ENCODE data around the gene PSMG3.

PSMG3 gene

DNA sequence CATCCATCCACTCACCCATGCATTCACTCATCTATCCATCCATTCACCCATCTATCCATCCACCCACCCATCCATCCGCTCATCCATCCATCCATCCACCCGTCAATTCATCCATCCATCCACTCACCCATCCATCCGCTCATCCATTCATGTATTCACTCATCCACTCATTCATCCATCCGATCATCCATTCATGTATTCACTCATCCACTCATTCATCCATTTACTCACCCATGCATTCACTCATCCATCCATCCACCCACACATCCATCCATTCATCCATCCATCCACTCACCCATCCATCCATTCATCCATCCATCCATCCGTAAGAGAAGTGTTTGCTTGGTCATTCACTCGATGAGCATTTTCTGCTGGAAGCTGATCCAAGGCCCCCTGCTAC lies 8.7 kb upstream of the PSMG3 start:
- Histone ChIP-seq H3K4me3 (ENCODE audit: low read depth, low read length) (no peak overlapping the region), H3K27me3 (ENCODE audit: control insufficient read depth, insufficient read depth, low read length) (no peaks in the 10 kb centered on the region), H3K36me3 (ENCODE audit: control insufficient read depth, insufficient read depth, low read length) (no peaks in the 10 kb centered on the region), H3K9ac (ENCODE audit: low read depth, low read length) (no peak overlapping the region), H3K27ac (ENCODE audit: low read depth, low read length) (no peak overlapping the region), H3K9me3 (ENCODE audit: control insufficient read depth, insufficient read depth, low read length) (peaks cover 3% of the 10 kb centered on the region; the same call in 1 of the 2 replicates), H3K4me1 (ENCODE audit: control insufficient read depth, insufficient read depth, low read length) (peaks cover 25% of the 10 kb centered on the region)

DNA sequence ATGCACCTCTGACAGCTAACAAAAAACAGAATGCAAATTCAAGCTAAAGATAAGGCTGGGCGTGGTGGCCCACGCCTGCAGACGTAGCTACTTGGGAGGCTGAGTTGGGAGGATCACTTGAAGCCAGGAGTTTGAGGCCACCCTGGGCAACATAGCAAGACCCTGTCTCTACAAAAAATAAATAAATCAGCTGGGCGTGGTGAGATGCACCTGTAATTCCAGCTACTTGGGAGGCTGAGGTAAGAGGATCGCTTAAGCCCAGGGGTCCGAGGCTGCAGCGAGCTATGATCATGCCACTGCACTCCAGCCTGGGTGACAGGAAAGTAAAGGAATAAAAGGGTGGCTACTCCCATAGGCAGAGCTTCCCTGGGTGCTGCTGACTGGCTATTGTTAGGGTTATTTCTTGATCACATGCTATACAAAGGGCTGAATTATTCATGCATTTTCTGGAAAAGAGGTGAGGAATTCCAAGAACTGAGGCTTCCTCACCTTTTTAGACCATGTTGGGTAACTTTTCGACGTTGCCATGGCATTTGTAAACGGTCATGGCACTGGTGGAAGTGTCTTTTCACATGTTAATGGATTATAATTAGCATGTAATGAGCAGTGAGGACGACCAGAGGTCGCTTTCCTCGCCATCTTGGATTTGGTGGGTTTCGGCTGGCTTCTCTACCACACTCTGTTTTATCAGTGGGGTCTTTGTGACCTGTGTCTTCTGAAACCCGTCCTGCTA lies 6.9 kb upstream of the PSMG3 start:
- Histone ChIP-seq H3K27ac (ENCODE audit: low read depth, low read length) (peak overlapping the region; percentile 91), H3K4me3 (ENCODE audit: low read depth, low read length) (peak overlapping the region; percentile 12; the same call in 1 of the 2 replicates), H3K4me1 (ENCODE audit: control insufficient read depth, insufficient read depth, low read length) (peaks cover 25% of the 10 kb centered on the region), H3K9ac (ENCODE audit: low read depth, low read length) (peak overlapping the region; percentile 53), H3K27me3 (ENCODE audit: control insufficient read depth, insufficient read depth, low read length) (no peaks in the 10 kb centered on the region), H3K36me3 (ENCODE audit: control insufficient read depth, insufficient read depth, low read length) (no peaks in the 10 kb centered on the region), H3K9me3 (ENCODE audit: control insufficient read depth, insufficient read depth, low read length) (peaks cover 3% of the 10 kb centered on the region; the same call in 1 of the 2 replicates)

DNA sequence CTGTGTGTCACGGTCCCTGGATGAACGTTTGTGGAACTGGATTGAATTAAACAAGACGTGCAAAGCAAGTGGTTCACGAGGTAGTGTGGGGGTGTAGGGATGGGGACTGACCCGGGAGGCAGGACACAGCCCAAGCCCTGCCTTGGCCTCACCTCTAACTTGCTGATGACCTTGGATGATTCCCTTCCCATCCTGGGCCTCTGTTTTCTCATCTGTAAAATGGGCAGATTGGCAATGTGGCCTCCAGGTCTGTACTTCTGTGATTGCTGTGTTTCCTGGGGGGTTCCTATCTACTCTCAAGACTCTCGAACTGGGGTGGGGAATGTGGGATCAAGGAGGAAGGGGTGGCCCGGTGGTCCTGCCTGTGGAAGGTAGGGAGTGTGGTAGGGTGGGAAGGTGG lies 6.0 kb upstream of the PSMG3 start:
- Histone ChIP-seq H3K27ac (ENCODE audit: low read depth, low read length) (peak overlapping the region; percentile 91), H3K9ac (ENCODE audit: low read depth, low read length) (no peak overlapping the region), H3K27me3 (ENCODE audit: control insufficient read depth, insufficient read depth, low read length) (no peaks in the 10 kb centered on the region), H3K36me3 (ENCODE audit: control insufficient read depth, insufficient read depth, low read length) (no peaks in the 10 kb centered on the region), H3K4me1 (ENCODE audit: control insufficient read depth, insufficient read depth, low read length) (peaks cover 25% of the 10 kb centered on the region), H3K4me3 (ENCODE audit: low read depth, low read length) (no peak overlapping the region), H3K9me3 (ENCODE audit: control insufficient read depth, insufficient read depth, low read length) (peaks cover 3% of the 10 kb centered on the region; the same call in 1 of the 2 replicates)

DNA sequence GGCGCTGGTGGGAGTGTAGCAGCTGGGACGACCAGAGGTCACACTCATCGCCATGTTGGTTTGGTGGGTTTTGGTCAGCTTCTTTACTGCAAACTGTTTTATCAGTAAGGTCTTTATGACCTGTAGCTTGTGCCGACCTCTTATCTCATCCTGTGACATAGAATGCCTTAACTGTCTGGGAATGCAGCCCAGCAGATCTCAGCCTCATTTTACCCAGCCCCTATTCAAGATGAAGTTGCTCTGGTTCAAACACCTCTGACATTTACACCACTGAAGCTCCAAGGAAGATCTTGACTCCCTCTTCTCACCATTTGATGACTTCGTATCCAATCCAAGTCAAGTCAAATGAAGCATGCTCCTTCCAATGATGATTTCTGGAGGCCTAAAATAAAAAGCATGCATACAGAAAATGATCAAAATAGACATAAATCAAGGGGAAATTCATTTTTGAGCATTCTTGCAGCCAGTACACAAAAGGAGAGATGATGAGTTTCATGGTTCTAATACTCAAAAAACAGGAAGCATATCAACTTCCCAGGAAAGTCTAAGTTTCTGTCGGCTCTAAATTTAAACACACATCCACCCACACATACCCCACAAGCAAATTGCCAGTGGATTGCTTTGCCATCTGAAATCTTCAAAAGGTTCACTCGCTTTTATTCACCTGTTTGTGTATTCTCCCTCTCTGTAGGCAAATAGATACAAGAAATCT lies 2.4 kb upstream of the PSMG3 start:
- H3K4me3 ChIP-seq (ENCODE audit: low read depth, low read length), result no peak overlapping the region
- H3K27me3 ChIP-seq (ENCODE audit: control insufficient read depth, insufficient read depth, low read length), result no peaks in the 10 kb centered on the region
- H3K9ac ChIP-seq (ENCODE audit: low read depth, low read length), result no peak overlapping the region
- H3K27ac ChIP-seq (ENCODE audit: low read depth, low read length), result no peak overlapping the region
- H3K4me1 ChIP-seq (ENCODE audit: control insufficient read depth, insufficient read depth, low read length), result peaks cover 16% of the 10 kb centered on the region
- H3K9me3 ChIP-seq (ENCODE audit: control insufficient read depth, insufficient read depth, low read length), result peaks cover under 1% of the 10 kb centered on the region; the same call in 1 of the 2 replicates
- 0 out of 2 replicates have a peak, but pooled peaks cover 5% of the 10 kb centered on the region for H3K36me3 ChIP-seq (ENCODE audit: control insufficient read depth, insufficient read depth, low read length)

DNA sequence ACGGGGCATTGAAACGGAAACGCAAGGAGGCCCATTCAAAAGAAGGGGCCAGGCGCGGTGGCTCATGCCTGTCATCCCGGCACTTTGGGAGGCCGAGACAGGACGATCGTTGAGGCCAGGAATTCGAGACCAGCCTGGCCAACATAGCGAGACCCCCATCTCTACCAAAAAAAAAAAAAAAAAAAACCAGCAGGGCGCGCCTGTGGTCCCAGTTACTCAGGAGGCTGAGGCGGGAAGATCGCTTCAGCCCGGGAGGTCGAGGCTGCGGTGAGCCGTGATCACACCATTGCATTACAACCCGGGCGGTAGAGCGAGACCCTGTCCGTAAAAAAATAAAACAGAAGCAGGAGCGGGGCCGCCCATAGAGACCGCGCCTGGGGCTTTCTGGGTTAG lies 396 bp downstream of the PSMG3 start:
- Histone ChIP-seq H3K9ac (ENCODE audit: low read depth, low read length) (peak overlapping the region; percentile 90), H3K27ac (ENCODE audit: low read depth, low read length) (peak overlapping the region; percentile 87), H3K4me3 (ENCODE audit: low read depth, low read length) (peak overlapping the region; percentile 88), H3K4me1 (ENCODE audit: control insufficient read depth, insufficient read depth, low read length) (peaks cover 10% of the 10 kb centered on the region; the same call in 1 of the 2 replicates), H3K27me3 (ENCODE audit: control insufficient read depth, insufficient read depth, low read length) (no peaks in the 10 kb centered on the region), H3K36me3 (ENCODE audit: control insufficient read depth, insufficient read depth, low read length) (peaks cover 12% of the 10 kb centered on the region), H3K9me3 (ENCODE audit: control insufficient read depth, insufficient read depth, low read length) (no peaks in the 10 kb centered on the region)

DNA sequence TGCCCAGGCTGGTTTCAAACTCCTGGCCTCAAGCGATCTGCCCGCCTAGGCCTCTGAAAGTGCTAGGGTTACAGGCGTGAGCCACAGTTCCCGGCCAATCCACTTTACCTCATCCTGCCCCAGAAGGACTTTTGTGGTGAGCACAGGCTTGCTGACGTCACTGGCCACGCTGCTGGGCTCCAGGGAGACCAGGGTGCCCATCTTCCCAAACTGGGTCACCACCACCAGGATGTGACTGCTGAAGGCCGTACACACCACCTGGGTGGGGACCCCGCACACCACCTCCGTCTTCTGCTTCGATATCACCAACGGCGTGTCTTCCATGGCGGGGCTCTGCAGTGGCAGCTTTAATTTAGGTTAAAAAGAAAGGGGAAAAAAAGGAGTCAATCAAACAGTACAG lies 816 bp downstream of the PSMG3 start:
- Histone ChIP-seq H3K9me3 (ENCODE audit: control insufficient read depth, insufficient read depth, low read length) (no peaks in the 10 kb centered on the region), H3K36me3 (ENCODE audit: control insufficient read depth, insufficient read depth, low read length) (peaks cover 12% of the 10 kb centered on the region), H3K27me3 (ENCODE audit: control insufficient read depth, insufficient read depth, low read length) (no peaks in the 10 kb centered on the region), H3K4me1 (ENCODE audit: control insufficient read depth, insufficient read depth, low read length) (peaks cover 10% of the 10 kb centered on the region; the same call in 1 of the 2 replicates), H3K9ac (ENCODE audit: low read depth, low read length) (no peak overlapping the region), H3K27ac (ENCODE audit: low read depth, low read length) (peak overlapping the region; percentile 35), H3K4me3 (ENCODE audit: low read depth, low read length) (peak overlapping the region; percentile 88)

DNA sequence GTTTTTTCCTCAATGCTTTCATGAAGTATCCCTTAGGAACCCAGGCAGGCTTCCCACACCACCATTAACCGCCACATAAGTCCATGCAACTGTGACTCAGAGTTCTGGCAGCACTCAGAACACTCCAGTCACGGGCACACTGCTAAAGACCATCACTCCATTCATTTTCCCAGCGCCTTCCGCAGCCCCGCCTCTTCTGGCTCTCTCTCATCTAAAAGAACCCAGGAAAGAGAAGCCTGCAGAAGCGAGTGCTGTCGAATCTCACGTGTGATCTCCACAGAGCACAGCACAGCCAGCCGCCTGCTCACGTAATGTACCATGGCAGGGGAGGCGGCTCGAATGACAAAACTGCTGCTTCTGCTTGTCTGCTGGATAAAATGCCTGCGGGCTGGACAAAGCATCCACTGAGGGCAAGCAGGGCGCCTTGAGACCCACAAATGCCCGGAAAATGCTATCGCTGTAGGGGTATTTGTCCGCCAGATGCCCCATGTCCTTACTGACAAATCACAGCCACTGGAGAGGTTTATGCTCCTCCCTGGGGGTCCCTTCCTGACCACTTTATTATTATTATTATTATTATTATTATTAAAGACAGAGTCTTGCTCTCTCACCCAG lies 1.8 kb downstream of the PSMG3 start:
- H3K27ac ChIP-seq (ENCODE audit: low read depth, low read length), result peak overlapping the region; percentile 93
- H3K27me3 ChIP-seq (ENCODE audit: control insufficient read depth, insufficient read depth, low read length), result no peaks in the 10 kb centered on the region
- no peak overlapping the region; the same call in 1 of the 2 replicates for H3K9ac ChIP-seq (ENCODE audit: low read depth, low read length)
- H3K9me3 ChIP-seq (ENCODE audit: control insufficient read depth, insufficient read depth, low read length), result no peaks in the 10 kb centered on the region
- H3K4me1 ChIP-seq (ENCODE audit: control insufficient read depth, insufficient read depth, low read length), result peaks cover 10% of the 10 kb centered on the region; the same call in 1 of the 2 replicates
- peaks cover 12% of the 10 kb centered on the region for H3K36me3 ChIP-seq (ENCODE audit: control insufficient read depth, insufficient read depth, low read length)
- H3K4me3 ChIP-seq (ENCODE audit: low read depth, low read length), result no peak overlapping the region

DNA sequence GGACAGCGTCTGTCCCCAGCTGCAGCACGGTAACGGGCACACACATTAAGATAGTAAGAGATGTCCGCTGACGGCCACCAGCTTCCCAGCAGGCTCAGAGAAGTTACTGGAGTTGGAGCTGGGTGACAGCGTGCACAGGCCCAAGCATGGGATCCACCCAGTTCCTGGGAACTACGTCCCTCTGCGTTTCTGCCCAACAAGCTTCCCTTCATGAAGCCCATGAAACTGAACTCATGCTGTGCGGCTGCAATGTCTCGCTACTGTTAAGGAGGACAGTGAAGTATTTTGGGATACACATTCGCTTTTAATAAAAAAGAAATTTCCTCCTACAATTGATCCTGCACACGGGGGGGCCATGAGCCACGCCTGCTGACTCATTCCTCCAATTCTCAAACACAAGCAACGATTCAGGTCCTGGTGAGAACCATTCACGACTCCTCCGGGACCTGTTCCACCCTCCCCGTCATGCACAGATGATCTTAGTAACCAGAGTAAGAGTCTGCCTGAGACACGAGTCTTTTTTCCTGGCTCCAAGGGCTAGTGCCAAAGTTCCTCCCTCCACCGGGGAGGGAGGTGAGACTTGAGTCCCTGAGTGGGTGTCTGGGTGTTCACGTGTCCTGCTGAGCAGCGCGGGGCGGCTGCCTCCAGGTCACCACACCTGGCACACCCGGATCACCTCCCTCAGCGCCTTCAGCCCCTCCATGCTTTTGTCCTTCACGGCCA lies 2.6 kb downstream of the PSMG3 start:
- Histone ChIP-seq H3K9ac (ENCODE audit: low read depth, low read length) (0 out of 2 replicates have a peak overlapping the region, but pooled peaks have one; percentile 7), H3K36me3 (ENCODE audit: control insufficient read depth, insufficient read depth, low read length) (peaks cover 12% of the 10 kb centered on the region), H3K27me3 (ENCODE audit: control insufficient read depth, insufficient read depth, low read length) (no peaks in the 10 kb centered on the region), H3K4me1 (ENCODE audit: control insufficient read depth, insufficient read depth, low read length) (peaks cover 10% of the 10 kb centered on the region; the same call in 1 of the 2 replicates), H3K4me3 (ENCODE audit: low read depth, low read length) (no peak overlapping the region), H3K27ac (ENCODE audit: low read depth, low read length) (peak overlapping the region; percentile 93), H3K9me3 (ENCODE audit: control insufficient read depth, insufficient read depth, low read length) (no peaks in the 10 kb centered on the region)

DNA sequence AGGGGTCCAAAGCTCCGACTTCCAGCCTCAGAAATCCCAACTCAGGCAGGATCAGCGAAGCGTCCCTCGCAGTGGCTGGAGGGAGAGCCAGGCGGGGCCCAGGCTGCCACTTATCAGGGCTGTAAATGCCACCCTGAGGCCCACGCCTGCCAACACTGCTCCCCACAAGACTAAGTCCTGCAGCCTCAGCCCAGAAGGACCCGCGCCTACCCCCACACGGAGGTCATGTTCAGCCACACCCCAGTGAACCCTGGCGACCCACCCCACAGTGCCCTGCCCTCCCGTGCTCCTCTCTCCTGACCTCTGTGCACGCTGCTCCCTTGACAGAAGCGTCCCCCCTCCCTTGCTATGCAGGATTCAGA lies 3.2 kb downstream of the PSMG3 start:
- no peaks in the 10 kb centered on the region for H3K27me3 ChIP-seq (ENCODE audit: control insufficient read depth, insufficient read depth, low read length)
- no peaks in the 10 kb centered on the region for H3K9me3 ChIP-seq (ENCODE audit: control insufficient read depth, insufficient read depth, low read length)
- H3K4me1 ChIP-seq (ENCODE audit: control insufficient read depth, insufficient read depth, low read length), result peaks cover 10% of the 10 kb centered on the region; the same call in 1 of the 2 replicates
- H3K27ac ChIP-seq (ENCODE audit: low read depth, low read length), result peak overlapping the region; percentile 93
- H3K36me3 ChIP-seq (ENCODE audit: control insufficient read depth, insufficient read depth, low read length), result peaks cover 12% of the 10 kb centered on the region
- 0 out of 2 replicates have a peak overlapping the region, but pooled peaks have one; percentile 7 for H3K9ac ChIP-seq (ENCODE audit: low read depth, low read length)
- no peak overlapping the region for H3K4me3 ChIP-seq (ENCODE audit: low read depth, low read length)

DNA sequence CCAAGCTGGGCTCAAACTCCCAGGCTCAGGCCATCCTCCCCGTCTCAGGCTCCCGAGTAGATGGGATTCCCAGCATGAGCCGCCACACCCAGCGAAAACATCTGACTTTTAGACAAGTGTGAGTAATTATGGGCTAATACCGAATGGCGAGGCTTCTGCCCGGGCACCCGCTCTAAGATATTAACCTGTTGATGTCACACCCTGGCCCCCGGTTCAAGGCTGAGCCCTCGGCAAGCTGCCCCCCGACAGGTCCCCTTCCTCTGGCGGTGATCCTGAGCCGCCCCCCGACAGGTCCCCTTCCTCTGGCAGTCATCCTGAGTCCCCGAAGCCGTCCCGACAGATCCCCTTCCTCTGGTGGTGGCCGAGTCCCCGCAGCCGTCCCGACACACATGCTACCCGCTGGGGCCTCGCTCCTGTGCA lies 5.2 kb downstream of the PSMG3 start:
- Histone ChIP-seq H3K9ac (ENCODE audit: low read depth, low read length) (no peak overlapping the region), H3K4me3 (ENCODE audit: low read depth, low read length) (no peak overlapping the region), H3K27me3 (ENCODE audit: control insufficient read depth, insufficient read depth, low read length) (no peaks in the 10 kb centered on the region), H3K4me1 (ENCODE audit: control insufficient read depth, insufficient read depth, low read length) (peaks cover 10% of the 10 kb centered on the region; the same call in 1 of the 2 replicates), H3K27ac (ENCODE audit: low read depth, low read length) (no peak overlapping the region), H3K9me3 (ENCODE audit: control insufficient read depth, insufficient read depth, low read length) (no peaks in the 10 kb centered on the region), H3K36me3 (ENCODE audit: control insufficient read depth, insufficient read depth, low read length) (peaks cover 12% of the 10 kb centered on the region)
